Astrocyte of the spinal cord (primary cell): ENCODE data around the gene ACAA2.

Experiments
- DNase-seq: peaks from one replicate; pipeline ENCODE4 v3.0.0; 2011; ENCODE audit warnings: low read depth, low spot score
- H3K4me3 ChIP-seq: 2 replicates; pipeline ENCODE4 v1.5.1; 2011; ENCODE audit warnings: low read depth, mild to moderate bottlenecking, low read length, moderate library complexity
- CTCF ChIP-seq: IDR thresholded peaks from 2 replicates; pipeline ENCODE4 v1.5.1; 2012; ENCODE audit warnings: low read depth, mild to moderate bottlenecking, low read length, inconsistent platforms
- in situ Hi-C: cut with HindIII; loops from 2 replicates; pipeline ENCODE4 v1.10.0; 2017; ENCODE audit warnings: low sequenced_read_pairs

The ACAA2 gene

DNA sequence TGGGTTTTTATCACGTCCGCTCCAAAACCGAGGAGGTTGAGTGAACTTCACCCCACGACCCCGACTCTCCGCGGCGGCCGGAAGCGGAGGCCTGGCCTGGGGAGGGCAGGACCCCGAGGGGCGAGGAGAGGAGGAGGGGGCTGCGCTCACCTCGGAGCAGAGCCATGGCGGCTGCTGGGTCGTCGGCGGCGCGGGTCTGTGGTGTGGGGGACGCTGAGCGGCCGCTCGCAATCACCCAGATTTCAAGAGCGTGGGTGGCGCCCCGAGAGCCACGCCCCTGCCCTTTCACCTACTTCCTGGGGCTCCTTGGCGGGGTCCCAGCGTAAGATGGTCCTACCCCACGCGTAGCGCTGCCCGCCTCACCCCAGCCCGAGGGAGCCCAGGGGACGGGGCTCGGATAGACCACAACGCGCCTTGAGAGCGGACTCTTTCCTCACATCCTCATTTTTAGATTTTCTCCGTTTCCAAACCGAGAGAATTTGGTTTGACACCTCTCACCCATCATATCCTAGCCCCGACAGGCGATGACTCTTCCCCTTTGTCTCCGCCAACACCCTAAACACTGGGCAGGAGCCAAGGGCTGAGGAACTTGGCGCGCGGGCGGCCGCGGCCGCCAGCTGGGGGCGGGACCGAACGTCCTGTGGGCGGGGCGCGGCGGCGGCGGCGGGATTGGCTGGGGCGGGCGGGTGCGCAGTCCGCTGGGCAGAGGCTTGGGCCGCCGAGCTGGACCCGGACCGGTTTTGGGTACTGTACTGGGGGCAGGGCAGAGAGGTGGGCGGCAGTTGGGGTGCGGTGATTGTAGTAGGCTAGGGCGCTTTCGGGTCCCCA, at the start of gene ACAA2:
TSS of gene ACAA2 (minus strand) at position 215 of the 828 bp plus-strand sequence. CDS start at position 166, 49 bp downstream.
- in situ Hi-C loops = no loop called here
- no peak for TF ChIP-seq CTCF
- DNase-seq = peak; percentile 86
- peak within 1 kb of the TSS; percentile 79 for H3K4me3 ChIP-seq

DNA sequence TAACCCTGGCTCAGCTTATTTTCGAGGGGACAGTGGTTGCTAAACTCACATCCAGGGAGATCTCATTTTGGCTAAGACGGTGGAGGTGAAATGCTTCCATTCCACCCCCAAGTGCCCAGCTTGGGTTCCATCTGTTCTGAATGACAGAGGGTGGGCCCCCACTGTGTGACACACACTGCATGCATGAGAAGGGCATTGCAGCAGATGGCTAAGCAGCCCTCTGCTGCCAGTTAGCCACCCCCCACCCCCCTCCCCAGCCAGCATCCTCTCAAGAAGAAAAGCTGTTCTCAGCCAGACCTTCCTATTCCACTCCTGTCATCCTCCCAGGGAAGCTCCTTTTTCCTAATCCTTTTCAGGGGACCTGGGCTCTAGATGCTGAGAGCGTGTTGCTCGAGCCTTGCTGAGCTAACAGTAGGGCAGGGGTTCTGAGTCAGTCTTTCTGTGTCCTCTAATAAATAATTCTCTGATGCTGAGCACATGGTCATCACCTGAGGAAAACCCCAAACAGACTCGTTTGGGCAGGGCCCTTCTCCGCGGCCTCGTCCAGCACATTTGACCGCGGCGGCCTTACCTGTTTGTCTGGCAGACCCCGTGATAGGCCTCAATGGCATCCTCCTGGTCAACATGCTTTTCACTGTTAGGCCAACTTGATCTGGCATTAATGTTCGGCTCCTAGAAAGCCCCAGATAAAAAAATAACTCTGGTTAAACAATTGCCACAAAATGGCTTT, 49.5 kb upstream of the ACAA2 start:
- no peak overlapping the region for H3K4me3 ChIP-seq
- in situ Hi-C loops = no loop called here
- TF ChIP-seq CTCF = no peak
- no peak for DNase-seq

DNA sequence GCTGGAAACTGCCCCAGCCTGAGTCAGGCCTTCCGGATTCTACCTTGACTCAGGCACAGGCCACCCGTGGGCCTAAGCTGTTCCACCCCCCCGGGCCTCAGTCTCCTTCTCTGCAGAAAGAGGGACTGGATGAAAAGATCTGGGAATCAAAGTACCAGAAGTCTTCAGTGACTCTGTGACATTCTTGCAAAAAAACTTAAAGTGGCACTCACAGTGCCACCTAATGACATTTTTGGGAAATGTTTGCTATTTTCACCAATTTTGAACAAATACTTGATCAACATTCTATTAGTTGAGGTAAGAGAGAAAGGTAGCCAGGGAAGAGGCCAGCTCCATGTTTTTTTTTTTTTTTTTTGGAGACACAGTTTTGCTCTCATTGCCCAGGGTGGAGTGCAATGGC, 48.3 kb upstream of the ACAA2 start:
- TF ChIP-seq CTCF = peak; percentile 45
- in situ Hi-C loops = no loop called here
- no peak overlapping the region for H3K4me3 ChIP-seq
- no peak for DNase-seq

- no peak for DNase-seq
- no peak overlapping the region for H3K4me3 ChIP-seq
- TF ChIP-seq CTCF = no peak
- in situ Hi-C loops = no loop called here
Observed at GRCh38 chr18:49859725-49860124, 46.4 kb upstream of the ACAA2 start.

- no peak for DNase-seq
- in situ Hi-C loops = no loop called here
Observed at GRCh38 chr18:49859021-49859359, 45.7 kb upstream of the ACAA2 start.

More at GRCh38 chr18:49859021-49859359, 45.7 kb upstream of the ACAA2 start:
- no peak for TF ChIP-seq CTCF
- no peak overlapping the region for H3K4me3 ChIP-seq
